Colonic mucosa (tissue), 4 donors: ENCODE data around the gene SHISA2. TPM values are rescaled to one million over a fixed set of nuclear protein-coding genes. Genes with fewer than 3 reads are reported as not detected.

Experiments
- DNase-seq: peaks from one replicate; pipeline ENCODE4 v3.0.0-alpha.2; 2020
- H3K27ac ChIP-seq: fragments of 200-600 bp; one replicate; pipeline ENCODE4 v1.8.0; 2021
- H3K27me3 ChIP-seq: fragments of 200-600 bp; one replicate; pipeline ENCODE4 v1.8.0; 2021
- H3K36me3 ChIP-seq: fragments of 200-600 bp; one replicate; pipeline ENCODE4 v1.8.0; 2021
- H3K4me1 ChIP-seq: fragments of 200-600 bp; one replicate; pipeline ENCODE4 v1.8.0; 2021; ENCODE audit warnings: mild to moderate bottlenecking
- H3K4me3 ChIP-seq: fragments of 200-600 bp; one replicate; pipeline ENCODE4 v1.8.0; 2021
- H3K9ac ChIP-seq, 2 donors: one replicate each; pipeline ENCODE4 v1.7.0; 2013; ENCODE audit warnings: control low read depth in 2 of 2, low read depth in 2 of 2, low read length in 2 of 2
- H3K9me3 ChIP-seq: fragments of 200-600 bp; one replicate; pipeline ENCODE4 v1.8.0; 2021
- intact Hi-C: fragments of 100-400 bp; cut with DNase I; formaldehyde crosslinking; loops from one replicate; pipeline ENCODE4 v1.14.1; 2022
- total RNA-seq, 2 donors: library from RNA; stranded (reverse); fragmentation: NEBNext Ultra II Directional in 1 of 2; extraction: Animal tissue kit (Norgen Biotek cat#: 25700) in 1 of 2; gene quantifications; one replicate each; pipeline ENCODE4 v1.2.1, GENCODE V29; 2021
- TF ChIP-seq, protein P1 (sequence below): fragments of 200-600 bp; IDR thresholded peaks from one replicate; pipeline ENCODE4 v1.8.0; 2022; ENCODE audit warnings: antibody characterized with exemption, mild to moderate bottlenecking
- donor health status: healthy.
- donor health status: DM: no; HTN: no; CAD: no.
- donor health status: DM: no; HTN: no; CAD: no.

The SHISA2 gene
- total RNA-seq, 2 donors from 2014 or later = 0.20 to 0.24 TPM

DNA sequence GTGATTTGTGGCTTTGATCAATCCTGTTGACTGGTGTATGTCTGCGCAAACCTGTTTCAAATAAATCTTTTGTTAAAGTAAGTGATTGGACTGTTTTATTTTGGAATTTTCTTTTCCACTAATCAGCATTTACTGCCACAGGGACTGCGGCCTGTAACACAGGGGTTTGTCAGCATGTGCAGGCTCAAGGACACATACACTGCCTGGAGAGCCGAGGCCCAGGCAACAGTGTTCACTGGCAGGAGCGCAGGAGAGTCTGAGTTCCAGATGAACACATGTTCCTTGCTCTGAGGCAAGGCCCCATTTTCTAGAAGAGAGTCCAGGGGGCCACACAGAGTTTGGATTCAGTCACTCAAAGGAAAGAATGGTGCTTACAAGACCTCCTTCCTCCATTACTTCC lies 26.0 kb downstream of the SHISA2 start:
- H3K27me3 ChIP-seq = no peaks in the 10 kb centered on the region
- no peaks in the 10 kb centered on the region for H3K36me3 ChIP-seq
- TF ChIP-seq, protein P1, sequence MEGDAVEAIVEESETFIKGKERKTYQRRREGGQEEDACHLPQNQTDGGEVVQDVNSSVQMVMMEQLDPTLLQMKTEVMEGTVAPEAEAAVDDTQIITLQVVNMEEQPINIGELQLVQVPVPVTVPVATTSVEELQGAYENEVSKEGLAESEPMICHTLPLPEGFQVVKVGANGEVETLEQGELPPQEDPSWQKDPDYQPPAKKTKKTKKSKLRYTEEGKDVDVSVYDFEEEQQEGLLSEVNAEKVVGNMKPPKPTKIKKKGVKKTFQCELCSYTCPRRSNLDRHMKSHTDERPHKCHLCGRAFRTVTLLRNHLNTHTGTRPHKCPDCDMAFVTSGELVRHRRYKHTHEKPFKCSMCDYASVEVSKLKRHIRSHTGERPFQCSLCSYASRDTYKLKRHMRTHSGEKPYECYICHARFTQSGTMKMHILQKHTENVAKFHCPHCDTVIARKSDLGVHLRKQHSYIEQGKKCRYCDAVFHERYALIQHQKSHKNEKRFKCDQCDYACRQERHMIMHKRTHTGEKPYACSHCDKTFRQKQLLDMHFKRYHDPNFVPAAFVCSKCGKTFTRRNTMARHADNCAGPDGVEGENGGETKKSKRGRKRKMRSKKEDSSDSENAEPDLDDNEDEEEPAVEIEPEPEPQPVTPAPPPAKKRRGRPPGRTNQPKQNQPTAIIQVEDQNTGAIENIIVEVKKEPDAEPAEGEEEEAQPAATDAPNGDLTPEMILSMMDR = no peak
- no peaks in the 10 kb centered on the region for H3K9me3 ChIP-seq
- H3K9ac ChIP-seq = no peak overlapping the region
- H3K27ac ChIP-seq = no peak overlapping the region
- H3K4me3 ChIP-seq = no peak overlapping the region
- no peak for DNase-seq
- H3K4me1 ChIP-seq = no peaks in the 10 kb centered on the region
- intact Hi-C loops = no loop called here

DNA sequence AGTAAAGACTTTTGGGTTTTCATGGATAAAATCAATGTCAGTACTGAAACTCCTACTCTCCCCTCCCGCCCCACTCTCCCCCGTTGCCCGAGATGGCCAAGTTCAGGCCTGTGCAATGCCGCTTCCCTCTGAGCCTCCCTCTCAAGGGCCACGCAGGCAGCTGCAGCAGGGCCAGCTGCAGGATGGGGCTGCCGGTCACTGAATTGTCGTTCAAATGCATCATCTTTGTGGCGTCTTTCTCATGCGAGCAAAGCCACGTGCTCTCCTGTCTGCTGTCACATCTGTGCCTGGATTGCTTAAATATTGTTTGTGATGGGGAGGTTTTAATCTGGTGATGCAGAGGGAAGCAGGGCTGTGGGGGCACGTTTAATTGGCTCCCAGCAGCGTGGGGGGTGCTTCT lies 26.6 kb downstream of the SHISA2 start:
- H3K9me3 ChIP-seq = no peaks in the 10 kb centered on the region
- no peak for DNase-seq
- intact Hi-C loops = no loop called here
- no peak overlapping the region for H3K9ac ChIP-seq
- no peaks in the 10 kb centered on the region for H3K4me1 ChIP-seq
- no peaks in the 10 kb centered on the region for H3K27me3 ChIP-seq
- no peak overlapping the region for H3K4me3 ChIP-seq
- H3K36me3 ChIP-seq = no peaks in the 10 kb centered on the region
- TF ChIP-seq, protein P1 = no peak
- H3K27ac ChIP-seq = no peak overlapping the region

DNA sequence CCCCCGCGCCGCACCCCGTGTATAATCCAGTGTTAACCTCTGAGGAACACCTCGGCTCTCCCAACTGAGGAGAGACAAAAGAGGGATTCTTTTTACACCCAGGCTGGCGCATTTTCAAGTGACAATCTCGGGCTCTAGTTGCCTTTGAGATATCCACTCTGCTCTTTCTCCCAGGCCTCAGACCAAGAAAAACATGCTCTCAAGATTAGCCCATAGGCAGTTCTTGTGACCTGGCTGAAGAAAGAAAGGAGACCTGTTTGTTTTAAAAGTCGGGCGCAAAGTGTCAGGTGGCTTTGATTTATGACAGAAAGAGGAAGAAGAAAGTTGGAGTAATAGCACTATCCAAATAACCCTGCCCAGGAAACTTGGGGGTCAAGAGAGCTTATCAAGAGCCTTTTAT lies 27.3 kb downstream of the SHISA2 start:
- no peaks in the 10 kb centered on the region for H3K9me3 ChIP-seq
- TF ChIP-seq, protein P1 = no peak
- DNase-seq = no peak
- H3K9ac ChIP-seq = no peak overlapping the region
- no peaks in the 10 kb centered on the region for H3K36me3 ChIP-seq
- no peaks in the 10 kb centered on the region for H3K4me1 ChIP-seq
- no peaks in the 10 kb centered on the region for H3K27me3 ChIP-seq
- H3K27ac ChIP-seq = no peak overlapping the region
- H3K4me3 ChIP-seq = no peak overlapping the region
- intact Hi-C loops = no loop called here

DNA sequence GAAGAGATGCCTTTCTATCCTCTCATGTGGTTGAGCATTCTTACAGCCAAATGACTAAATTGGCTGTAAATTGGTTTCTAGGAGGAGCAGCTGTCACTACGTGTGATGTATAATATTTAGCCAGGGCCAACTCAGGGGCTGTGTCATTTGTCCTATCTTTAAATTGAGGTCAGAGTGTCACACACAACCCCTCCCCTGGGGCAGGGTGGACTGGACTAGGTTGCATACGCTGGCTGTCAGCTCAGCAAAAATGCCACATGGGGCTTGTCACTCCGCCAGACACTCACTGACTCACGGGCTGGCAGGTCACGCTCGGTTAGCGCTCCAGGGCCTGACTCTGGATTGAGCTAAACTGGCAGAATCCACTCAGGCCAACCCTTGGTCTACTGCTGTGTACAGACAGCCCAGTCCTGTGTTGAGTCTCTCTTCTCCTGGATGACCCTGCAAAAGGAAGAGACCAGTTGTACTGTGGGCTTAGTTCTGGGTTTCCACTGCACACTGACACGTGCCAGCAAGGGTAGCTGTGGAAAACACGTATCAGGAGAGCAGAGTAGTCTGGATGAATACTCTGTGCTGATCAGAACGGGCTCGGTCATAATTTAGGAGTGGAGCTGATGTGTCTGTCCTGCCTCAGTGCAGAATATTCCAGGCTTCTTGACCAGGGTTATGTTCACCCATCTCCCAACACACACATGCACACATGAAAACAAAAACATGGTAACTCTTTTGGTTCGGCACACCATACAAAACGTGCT lies 29.1 kb downstream of the SHISA2 start:
- no peak overlapping the region for H3K4me3 ChIP-seq
- no peaks in the 10 kb centered on the region for H3K4me1 ChIP-seq
- H3K27ac ChIP-seq = no peak overlapping the region
- TF ChIP-seq, protein P1 = no peak
- H3K36me3 ChIP-seq = no peaks in the 10 kb centered on the region
- intact Hi-C loops = no loop called here
- H3K9me3 ChIP-seq = no peaks in the 10 kb centered on the region
- DNase-seq = no peak
- H3K27me3 ChIP-seq = no peaks in the 10 kb centered on the region
- H3K9ac ChIP-seq = no peak overlapping the region

DNA sequence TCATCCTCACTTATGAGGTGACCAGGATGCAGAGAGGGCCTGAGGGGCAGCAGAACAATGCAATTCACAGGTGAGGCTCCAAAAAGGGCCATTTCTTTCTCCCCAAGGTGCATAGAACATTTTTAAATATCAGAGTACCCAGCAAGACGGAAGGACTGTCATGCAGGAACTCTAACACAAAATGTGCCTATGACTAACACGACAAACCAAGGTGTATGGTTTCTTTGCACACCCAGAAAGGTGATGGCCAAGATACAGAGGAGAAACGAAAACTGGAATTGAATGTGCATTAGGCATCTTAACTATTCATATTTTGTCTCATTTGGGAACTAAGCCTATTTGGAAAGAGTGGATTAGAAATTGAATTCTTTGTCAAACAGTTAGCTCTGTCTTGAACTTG lies 29.9 kb downstream of the SHISA2 start:
- Histone ChIP-seq H3K27me3 (no peaks in the 10 kb centered on the region), H3K9ac (no peak overlapping the region), H3K4me1 (no peaks in the 10 kb centered on the region), H3K36me3 (no peaks in the 10 kb centered on the region), H3K9me3 (no peaks in the 10 kb centered on the region), H3K27ac (no peak overlapping the region), H3K4me3 (no peak overlapping the region)
- no peak for DNase-seq
- intact Hi-C loops = no loop called here
- TF ChIP-seq, protein P1 = no peak
